ENCODE measurements around the gene TAF11L13.
"Not testable (repeated sequence)": the region's sequence is repeated elsewhere in the genome, so short reads cannot be mapped to it uniquely, and the experiment has no call there.

TAF11L13 gene

GRCh38 chr5:17631788-17632187, at the start of gene TAF11L13:
TSS of gene TAF11L13 (plus strand) at chr5:17632088.
- not testable (repeated sequence) for H3K27me3 ChIP-seq (ENCODE audit: control insufficient read depth, insufficient read depth, low read length); H3K4me3 ChIP-seq (ENCODE audit: low read length); H3K4me1 ChIP-seq (ENCODE audit: control insufficient read depth, insufficient read depth, low read length); H3K9ac ChIP-seq (ENCODE audit: low read length); H3K9me3 ChIP-seq (ENCODE audit: control insufficient read depth, low read length); H3K36me3 ChIP-seq (ENCODE audit: control insufficient read depth, insufficient read depth, low read length)

- not testable (repeated sequence) for H3K9ac ChIP-seq (ENCODE audit: low read length); H3K27me3 ChIP-seq (ENCODE audit: control insufficient read depth, insufficient read depth, low read length); H3K36me3 ChIP-seq (ENCODE audit: control insufficient read depth, insufficient read depth, low read length); H3K4me3 ChIP-seq (ENCODE audit: low read length); H3K9me3 ChIP-seq (ENCODE audit: control insufficient read depth, low read length); H3K4me1 ChIP-seq (ENCODE audit: control insufficient read depth, insufficient read depth, low read length)
Observed at GRCh38 chr5:17585658-17586057, 46.2 kb upstream of the TAF11L13 start, which contains the start of gene TAF11L7. TSS of gene TAF11L7 (minus strand) at chr5:17585758.

GRCh38 chr5:17590860-17591259, 41.0 kb upstream of the TAF11L13 start, which contains the start of gene TAF11L8:
TSS of gene TAF11L8 (minus strand) at chr5:17590960.
- H3K4me1 ChIP-seq (ENCODE audit: control insufficient read depth, insufficient read depth, low read length); H3K4me3 ChIP-seq (ENCODE audit: low read length); H3K27me3 ChIP-seq (ENCODE audit: control insufficient read depth, insufficient read depth, low read length); H3K9me3 ChIP-seq (ENCODE audit: control insufficient read depth, low read length); H3K9ac ChIP-seq (ENCODE audit: low read length); H3K36me3 ChIP-seq (ENCODE audit: control insufficient read depth, insufficient read depth, low read length): not testable (repeated sequence)

- not testable (repeated sequence) for H3K27me3 ChIP-seq (ENCODE audit: control insufficient read depth, insufficient read depth, low read length); H3K4me1 ChIP-seq (ENCODE audit: control insufficient read depth, insufficient read depth, low read length); H3K9me3 ChIP-seq (ENCODE audit: control insufficient read depth, low read length); H3K4me3 ChIP-seq (ENCODE audit: low read length); H3K9ac ChIP-seq (ENCODE audit: low read length); H3K36me3 ChIP-seq (ENCODE audit: control insufficient read depth, insufficient read depth, low read length)
Observed at GRCh38 chr5:17594255-17594654, 37.6 kb upstream of the TAF11L13 start, which contains the start of gene TAF11L9. TSS of gene TAF11L9 (minus strand) at chr5:17594394.

- not testable (repeated sequence) for H3K4me3 ChIP-seq (ENCODE audit: low read length); H3K9ac ChIP-seq (ENCODE audit: low read length); H3K4me1 ChIP-seq (ENCODE audit: control insufficient read depth, insufficient read depth, low read length); H3K27me3 ChIP-seq (ENCODE audit: control insufficient read depth, insufficient read depth, low read length); H3K36me3 ChIP-seq (ENCODE audit: control insufficient read depth, insufficient read depth, low read length); H3K9me3 ChIP-seq (ENCODE audit: control insufficient read depth, low read length)
Observed at GRCh38 chr5:17597728-17598127, 34.2 kb upstream of the TAF11L13 start, which contains the start of gene TAF11L10. TSS of gene TAF11L10 (minus strand) at chr5:17597828.

- H3K9ac ChIP-seq (ENCODE audit: low read length); H3K4me3 ChIP-seq (ENCODE audit: low read length): not testable (repeated sequence)
Observed at GRCh38 chr5:17603880-17604279, 28.0 kb upstream of the TAF11L13 start, which contains the start of gene TAF11L11. TSS of gene TAF11L11 (plus strand) at chr5:17604183.

GRCh38 chr5:17604951-17605350, 26.9 kb upstream of the TAF11L13 start:
- H3K4me1 ChIP-seq (ENCODE audit: control insufficient read depth, insufficient read depth, low read length) = no peaks in the 10 kb centered on the region
- no peaks in the 10 kb centered on the region for H3K36me3 ChIP-seq (ENCODE audit: control insufficient read depth, insufficient read depth, low read length)
- H3K9ac ChIP-seq (ENCODE audit: low read length) = no peak overlapping the region
- H3K4me3 ChIP-seq (ENCODE audit: low read length) = no peak overlapping the region
- no peaks in the 10 kb centered on the region for H3K9me3 ChIP-seq (ENCODE audit: control insufficient read depth, low read length)
- no peaks in the 10 kb centered on the region for H3K27me3 ChIP-seq (ENCODE audit: control insufficient read depth, insufficient read depth, low read length)

More at GRCh38 chr5:17603880-17604279, 28.0 kb upstream of the TAF11L13 start, which contains the start of gene TAF11L11:
- not testable (repeated sequence) for H3K27me3 ChIP-seq (ENCODE audit: control insufficient read depth, insufficient read depth, low read length); H3K4me1 ChIP-seq (ENCODE audit: control insufficient read depth, insufficient read depth, low read length); H3K9me3 ChIP-seq (ENCODE audit: control insufficient read depth, low read length); H3K36me3 ChIP-seq (ENCODE audit: control insufficient read depth, insufficient read depth, low read length)

- H3K4me1 ChIP-seq (ENCODE audit: control insufficient read depth, insufficient read depth, low read length); H3K9ac ChIP-seq (ENCODE audit: low read length); H3K4me3 ChIP-seq (ENCODE audit: low read length); H3K27me3 ChIP-seq (ENCODE audit: control insufficient read depth, insufficient read depth, low read length); H3K36me3 ChIP-seq (ENCODE audit: control insufficient read depth, insufficient read depth, low read length); H3K9me3 ChIP-seq (ENCODE audit: control insufficient read depth, low read length): not testable (repeated sequence)
Observed at GRCh38 chr5:17607461-17607860, 24.4 kb upstream of the TAF11L13 start.

GRCh38 chr5:17610092-17610491, 21.8 kb upstream of the TAF11L13 start, which contains the start of gene TAF11L12:
TSS of gene TAF11L12 (plus strand) at chr5:17610392.
- not testable (repeated sequence) for H3K4me3 ChIP-seq (ENCODE audit: low read length); H3K27me3 ChIP-seq (ENCODE audit: control insufficient read depth, insufficient read depth, low read length)

GRCh38 chr5:17614872-17615605, 16.8 kb upstream of the TAF11L13 start:
- no peaks in the 10 kb centered on the region for H3K9me3 ChIP-seq (ENCODE audit: control insufficient read depth, low read length)
- no peaks in the 10 kb centered on the region for H3K4me1 ChIP-seq (ENCODE audit: control insufficient read depth, insufficient read depth, low read length)
- no peak overlapping the region for H3K4me3 ChIP-seq (ENCODE audit: low read length)
- H3K36me3 ChIP-seq (ENCODE audit: control insufficient read depth, insufficient read depth, low read length) = no peaks in the 10 kb centered on the region
- no peaks in the 10 kb centered on the region for H3K27me3 ChIP-seq (ENCODE audit: control insufficient read depth, insufficient read depth, low read length)
- no peak overlapping the region for H3K9ac ChIP-seq (ENCODE audit: low read length)

More at GRCh38 chr5:17610092-17610491, 21.8 kb upstream of the TAF11L13 start, which contains the start of gene TAF11L12:
- H3K9me3 ChIP-seq (ENCODE audit: control insufficient read depth, low read length); H3K9ac ChIP-seq (ENCODE audit: low read length); H3K36me3 ChIP-seq (ENCODE audit: control insufficient read depth, insufficient read depth, low read length); H3K4me1 ChIP-seq (ENCODE audit: control insufficient read depth, insufficient read depth, low read length): not testable (repeated sequence)

- Histone ChIP-seq H3K4me1 (ENCODE audit: control insufficient read depth, insufficient read depth, low read length) (no peaks in the 10 kb centered on the region), H3K9me3 (ENCODE audit: control insufficient read depth, low read length) (no peaks in the 10 kb centered on the region), H3K9ac (ENCODE audit: low read length) (no peak overlapping the region), H3K4me3 (ENCODE audit: low read length) (no peak overlapping the region), H3K36me3 (ENCODE audit: control insufficient read depth, insufficient read depth, low read length) (no peaks in the 10 kb centered on the region), H3K27me3 (ENCODE audit: control insufficient read depth, insufficient read depth, low read length) (no peaks in the 10 kb centered on the region)
Observed at GRCh38 chr5:17619354-17619753, 12.5 kb upstream of the TAF11L13 start.

- Histone ChIP-seq H3K27me3 (ENCODE audit: control insufficient read depth, insufficient read depth, low read length) (no peaks in the 10 kb centered on the region), H3K36me3 (ENCODE audit: control insufficient read depth, insufficient read depth, low read length) (no peaks in the 10 kb centered on the region), H3K9ac (ENCODE audit: low read length) (no peak overlapping the region), H3K4me1 (ENCODE audit: control insufficient read depth, insufficient read depth, low read length) (no peaks in the 10 kb centered on the region), H3K4me3 (ENCODE audit: low read length) (no peak overlapping the region), H3K9me3 (ENCODE audit: control insufficient read depth, low read length) (no peaks in the 10 kb centered on the region)
Observed at GRCh38 chr5:17620627-17621026, 11.3 kb upstream of the TAF11L13 start.

Measured in mucosa of stomach (tissue), 1 donor.